Small intestine (tissue), 7 donors: ENCODE results near the gene COMMD4. TPM values are rescaled to one million over a fixed set of nuclear protein-coding genes. Genes with fewer than 3 reads are reported as not detected.

ENCODE experiments used
- DNase-seq, 2 donors: peaks; one replicate each; pipeline versions ENCODE4 v3.0.0 to v3.0.0-alpha.2; 2013
- FAIRE-seq: peaks from 2 replicates; lab custom pipeline; 2012; peaks lifted over from hg19 to GRCh38; lab: Jason Lieb, UNC
- H3K27ac ChIP-seq, 3 donors: one replicate each; pipeline ENCODE4 v1.5.1; 2013; ENCODE audit warnings: low read length in 2 of 3, mild to moderate bottlenecking in 2 of 3, control low read depth in 1 of 3, inconsistent platforms in 1 of 3, low read depth in 1 of 3, moderate library complexity in 1 of 3
- H3K27me3 ChIP-seq, 3 donors: one replicate each; pipeline ENCODE4 v1.6.1; 2013; ENCODE audit warnings: low read length in 3 of 3, inconsistent platforms in 1 of 3; ENCODE audit not compliant: control insufficient read depth in 3 of 3, insufficient read depth in 3 of 3
- H3K36me3 ChIP-seq, 3 donors: one replicate each; pipeline ENCODE4 v1.6.1; 2013; ENCODE audit warnings: low read length in 3 of 3, inconsistent platforms in 1 of 3, low read depth in 1 of 3, mild to moderate bottlenecking in 1 of 3, moderate library complexity in 1 of 3; ENCODE audit not compliant: control insufficient read depth in 3 of 3, insufficient read depth in 2 of 3
- H3K4me1 ChIP-seq, 3 donors: one replicate each; pipeline ENCODE4 v1.6.1; 2013; ENCODE audit warnings: low read length in 2 of 3, inconsistent platforms in 1 of 3, low read depth in 1 of 3, mild to moderate bottlenecking in 1 of 3, moderate library complexity in 1 of 3; ENCODE audit not compliant: control insufficient read depth in 3 of 3, insufficient read depth in 2 of 3
- H3K4me3 ChIP-seq, 3 donors: one replicate each; pipeline ENCODE4 v1.5.1; 2013; ENCODE audit warnings: low read length in 3 of 3, control low read depth in 1 of 3, inconsistent platforms in 1 of 3, low read depth in 1 of 3, mild to moderate bottlenecking in 1 of 3, moderate library complexity in 1 of 3
- H3K9me3 ChIP-seq, 2 donors: one replicate each; pipeline ENCODE4 v1.6.1; 2013; ENCODE audit warnings: low read depth in 1 of 2, low read length in 1 of 2; ENCODE audit not compliant: control insufficient read depth in 2 of 2, insufficient read depth in 1 of 2
- WGBS, 3 donors: extraction: QIAGEN DNeasy Blood & Tissue Kit; methylation state at CpG; one replicate each; pipeline ENCODE4 v1.1.7; 2013; 5-methylcytosine and 5-hydroxymethylcytosine counted together
- polyA plus RNA-seq, 4 donors: library from polyadenylated mRNA; stranded (reverse) in 3 of 4; unstranded in 1 of 4; fragments of 200-250 nt in 3 of 4; fragments of 120-200 nt in 1 of 4; gene quantifications; one replicate each; pipeline versions ENCODE4 v1.2.1 to v1.2.3, GENCODE V29; 2013
- donor health status: healthy with polysubstance abuse.
- donor health status: control.
- donor health status: control.
- donor health status: Bipolar disorder and iron deficiency.
- donor health status: healthy.

Gene COMMD4
- polyA plus RNA-seq, 4 donors, result 88.1 to 177 (median 114) TPM

GRCh38 chr15:75361361-75361988 is 25.6 kb downstream of the COMMD4 start:
- no peak overlapping the region for H3K27ac ChIP-seq
- 95 to 98% (median 97%) methylated on average over 10 of the region's 10 CpGs for WGBS, 3 donors
- no peaks in the 10 kb centered on the region for H3K27me3 ChIP-seq
- H3K4me3 ChIP-seq, result no peak overlapping the region
- FAIRE-seq (no peak), DNase-seq (no peak)
- no peaks in the 10 kb centered on the region for H3K4me1 ChIP-seq
- H3K36me3 ChIP-seq, result peaks cover 9 to 94% (median 17%) of the 10 kb centered on the region in 3 donors
- no peaks in the 10 kb centered on the region for H3K9me3 ChIP-seq

DNA sequence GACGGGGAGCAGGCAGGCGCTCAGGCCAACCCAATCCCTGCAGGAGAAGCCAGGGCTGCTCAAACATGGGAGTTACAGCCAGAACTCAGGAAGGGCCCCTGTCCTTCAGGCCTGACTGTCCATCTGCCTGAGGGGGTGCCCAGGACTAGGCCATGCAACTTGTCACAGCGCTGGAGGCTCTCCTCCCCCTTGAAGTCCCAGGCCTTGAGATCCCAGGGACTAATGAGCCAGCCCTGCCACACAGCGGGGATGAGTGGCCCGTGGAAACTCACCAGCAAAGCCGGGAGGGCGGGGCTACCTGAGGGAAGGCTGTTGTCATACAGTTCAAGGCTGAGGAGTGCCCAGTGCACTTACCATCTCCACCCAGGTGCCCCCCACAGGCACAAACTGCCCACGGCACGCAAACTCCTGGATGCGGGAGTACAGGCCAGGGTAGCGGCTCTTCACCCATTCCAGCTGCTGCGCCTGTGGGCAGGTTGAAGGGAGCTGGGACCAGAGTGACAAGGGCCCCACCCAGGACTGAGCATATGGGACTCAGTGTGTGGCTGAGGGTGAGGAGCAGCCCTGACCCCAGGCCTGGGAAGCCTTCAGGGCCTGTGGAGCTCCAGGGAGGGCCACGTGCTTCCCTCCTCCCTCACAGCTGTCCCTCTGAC is 26.3 kb downstream of the COMMD4 start:
- no peaks in the 10 kb centered on the region for H3K9me3 ChIP-seq
- no peak for DNase-seq
- no peaks in the 10 kb centered on the region for H3K27me3 ChIP-seq
- no peak overlapping the region for H3K4me3 ChIP-seq
- WGBS, 3 donors, result 87 to 89% (median 88%) methylated on average over 13 of the region's 13 CpGs
- H3K27ac ChIP-seq, result no peak overlapping the region
- H3K4me1 ChIP-seq, result no peaks in the 10 kb centered on the region
- H3K36me3 ChIP-seq, result peaks cover 9 to 92% (median 21%) of the 10 kb centered on the region in 3 donors
- no peak for FAIRE-seq

DNA sequence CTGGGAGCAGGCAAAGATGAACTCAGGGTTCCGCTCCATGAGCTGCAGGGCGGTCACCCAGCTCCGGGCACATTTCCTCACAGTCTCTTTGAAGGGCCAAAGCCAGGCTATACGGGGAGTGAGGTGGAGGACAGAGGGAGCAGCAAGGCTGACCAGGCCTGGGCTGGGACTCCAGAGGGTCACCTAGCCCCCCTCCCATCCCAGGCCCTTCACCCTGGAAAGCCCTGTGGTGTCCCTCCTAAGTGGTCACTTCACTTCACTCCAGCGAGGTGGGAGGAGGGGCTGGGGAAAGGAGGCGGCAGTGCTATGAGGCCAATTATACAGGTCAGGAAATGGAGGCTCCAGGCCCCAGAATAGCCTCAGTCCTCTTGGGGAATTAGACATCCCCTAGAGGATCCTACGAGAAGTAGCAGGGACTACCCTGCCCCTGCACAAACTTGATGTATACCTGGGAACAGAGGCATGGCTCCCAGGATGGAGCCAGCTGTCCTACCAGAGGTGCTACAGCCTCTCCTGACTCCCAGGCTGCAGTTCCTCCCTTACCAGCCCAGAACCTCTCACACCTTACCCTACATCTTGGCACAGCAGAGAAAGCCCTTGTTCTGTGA is 26.9 kb downstream of the COMMD4 start:
- FAIRE-seq, result no peak
- 84 to 96% (median 89%) methylated on average over 7 of the region's 7 CpGs for WGBS, 3 donors
- peaks cover 9 to 94% (median 21%) of the 10 kb centered on the region in 3 donors for H3K36me3 ChIP-seq

DNA sequence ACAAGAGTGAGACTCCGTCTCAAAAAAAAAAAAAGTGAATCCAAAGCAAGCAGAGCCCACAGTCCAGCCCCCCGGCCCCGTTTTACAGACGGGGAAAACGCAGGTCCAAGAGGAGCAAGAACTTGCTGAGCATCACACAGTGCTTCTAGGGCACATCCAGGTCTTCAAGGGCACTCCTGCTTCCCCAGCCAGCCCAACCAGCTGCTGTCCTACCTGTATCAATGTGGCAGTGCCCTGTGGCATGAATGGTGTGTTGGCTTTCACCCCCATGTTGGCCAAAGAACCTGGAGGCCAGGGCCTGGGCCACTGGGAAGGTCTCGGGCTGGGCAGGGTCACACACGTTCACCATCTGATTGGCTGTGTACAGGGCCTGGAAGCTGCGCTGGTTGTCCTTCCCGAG is 27.9 kb downstream of the COMMD4 start:
- Histone ChIP-seq H3K36me3 (peaks cover 9 to 83% (median 21%) of the 10 kb centered on the region in 3 donors), H3K27ac (no peak overlapping the region), H3K9me3 (no peaks in the 10 kb centered on the region), H3K4me1 (peaks cover 0 to 5% (median 0%) of the 10 kb centered on the region in 3 donors), H3K4me3 (no peak overlapping the region), H3K27me3 (no peaks in the 10 kb centered on the region)
- WGBS, 3 donors, result 94 to 95% (median 94%) methylated on average over 9 of the region's 9 CpGs
- no peak for DNase-seq
- FAIRE-seq, result no peak

More for the DNA sequence above, 26.9 kb downstream of the COMMD4 start:
- Histone ChIP-seq H3K4me3 (no peak overlapping the region), H3K27me3 (no peaks in the 10 kb centered on the region), H3K9me3 (no peaks in the 10 kb centered on the region), H3K4me1 (peaks cover 0 to 5% (median 0%) of the 10 kb centered on the region in 3 donors), H3K27ac (no peak overlapping the region)
- DNase-seq, result no peak

DNA sequence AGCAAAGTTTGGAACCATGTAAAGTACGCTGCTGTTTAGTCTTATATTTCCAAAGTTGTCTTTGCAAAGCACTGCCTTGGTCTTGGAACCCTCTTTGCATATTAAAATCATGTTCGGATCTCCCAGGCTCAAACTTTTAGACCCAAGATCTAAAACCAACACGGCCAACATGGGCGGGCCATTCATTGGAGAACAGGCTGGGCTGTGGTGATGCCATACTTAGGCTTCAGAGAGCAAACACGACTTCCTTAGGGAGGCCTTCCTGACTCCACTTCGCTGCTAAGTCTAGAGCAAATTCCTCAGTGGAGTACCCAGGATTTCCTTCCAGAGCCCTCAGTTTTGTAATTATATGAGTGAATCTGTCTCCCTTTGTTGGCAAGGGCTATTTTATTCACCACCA is 29.0 kb downstream of the COMMD4 start:
- 97% methylated on average over 6 of the region's 6 CpGs for WGBS, 3 donors
- Histone ChIP-seq H3K27ac (no peak overlapping the region), H3K4me3 (no peak overlapping the region), H3K4me1 (peaks cover 0 to 16% (median 2%) of the 10 kb centered on the region in 3 donors), H3K9me3 (no peaks in the 10 kb centered on the region), H3K27me3 (no peaks in the 10 kb centered on the region), H3K36me3 (peaks cover 9 to 77% (median 21%) of the 10 kb centered on the region in 3 donors)
- FAIRE-seq (no peak), DNase-seq (no peak)

DNA sequence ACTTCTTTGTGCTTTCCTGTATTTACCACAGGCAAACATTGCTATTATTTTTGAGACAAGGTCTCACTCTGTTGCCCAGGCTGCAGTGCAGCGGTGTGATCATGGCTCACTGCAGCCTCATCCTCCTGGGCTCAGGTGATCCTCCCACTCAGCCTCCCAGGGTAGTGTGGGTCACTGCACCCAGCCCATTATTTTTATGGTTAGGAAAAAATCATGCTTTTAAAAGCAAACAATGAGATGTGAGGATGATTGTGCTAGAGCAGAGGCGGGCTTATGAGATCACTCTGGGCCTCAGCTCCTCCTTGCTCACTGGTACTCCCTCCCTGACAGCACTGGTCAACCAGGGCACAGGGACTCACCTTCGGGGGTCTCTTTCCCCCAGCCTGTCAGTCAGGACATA is 30.3 kb downstream of the COMMD4 start:
- no peak for DNase-seq

GRCh38 chr15:75367006-75367405 is 31.1 kb downstream of the COMMD4 start:
- Histone ChIP-seq H3K9me3 (no peaks in the 10 kb centered on the region), H3K4me1 (peaks cover 0 to 22% (median 2%) of the 10 kb centered on the region in 3 donors), H3K36me3 (peaks cover 8 to 64% (median 20%) of the 10 kb centered on the region in 3 donors), H3K27ac (no peak overlapping the region), H3K4me3 (no peak overlapping the region), H3K27me3 (no peaks in the 10 kb centered on the region)
- FAIRE-seq, result no peak
- DNase-seq, result no peak

More for the DNA sequence above, 30.3 kb downstream of the COMMD4 start:
- no peak for FAIRE-seq
- Histone ChIP-seq H3K4me3 (no peak overlapping the region), H3K36me3 (peaks cover 9 to 66% (median 21%) of the 10 kb centered on the region in 3 donors), H3K27me3 (no peaks in the 10 kb centered on the region), H3K9me3 (no peaks in the 10 kb centered on the region), H3K27ac (no peak overlapping the region), H3K4me1 (peaks cover 0 to 22% (median 2%) of the 10 kb centered on the region in 3 donors)
- 86 to 96% (median 91%) methylated on average over 3 of the region's 3 CpGs for WGBS, 3 donors

GRCh38 chr15:75367406-75367912 is 31.6 kb downstream of the COMMD4 start:
- 30 to 41% (median 30%) methylated on average over 7 of the region's 7 CpGs for WGBS, 3 donors
- no peaks in the 10 kb centered on the region for H3K27me3 ChIP-seq
- FAIRE-seq (no peak), DNase-seq (no peak)
- no peaks in the 10 kb centered on the region for H3K9me3 ChIP-seq
- peak overlapping the region in 2 of 3 donors; percentile 81 to 89 for H3K4me3 ChIP-seq
- peak overlapping the region; percentile 14 to 98 (median 97) for H3K27ac ChIP-seq
- peaks cover 8 to 62% (median 18%) of the 10 kb centered on the region in 3 donors for H3K36me3 ChIP-seq
- peaks cover 0 to 22% (median 2%) of the 10 kb centered on the region in 3 donors for H3K4me1 ChIP-seq
